Chondrocyte (in vitro differentiated cells): ENCODE data around the gene EVA1A. TPM values are rescaled to one million over a fixed set of nuclear protein-coding genes. Genes with fewer than 3 reads are reported as not detected.

Experiments used
- DNase-seq: peaks from one replicate; pipeline ENCODE4 v3.0.0; 2021; ENCODE audit warnings: mixed read lengths, low spot score
- H3K27ac Mint-ChIP-seq: one replicate; pipeline ENCODE4 v1.8.0; 2021; ENCODE audit warnings: mild to moderate bottlenecking, moderate library complexity, mixed read lengths; ENCODE audit not compliant: unreplicated experiment
- H3K27me3 Mint-ChIP-seq: 2 replicates; pipeline ENCODE4 v1.8.0; 2021; ENCODE audit warnings: low read depth, mixed read lengths
- H3K36me3 Mint-ChIP-seq: 2 replicates; pipeline ENCODE4 v1.8.0; 2021; ENCODE audit warnings: low read depth, mixed read lengths
- H3K4me1 Mint-ChIP-seq: 2 replicates; pipeline ENCODE4 v1.8.0; 2021; ENCODE audit warnings: low read depth, mild to moderate bottlenecking, mixed read lengths
- H3K4me3 Mint-ChIP-seq: one replicate; pipeline ENCODE4 v1.8.0; 2021; ENCODE audit warnings: mild to moderate bottlenecking, moderate library complexity, mixed read lengths; ENCODE audit not compliant: unreplicated experiment
- H3K9me3 Mint-ChIP-seq: 2 replicates; pipeline ENCODE4 v1.8.0; 2021; ENCODE audit warnings: low read depth, mixed read lengths
- total RNA-seq: library from RNA; stranded (reverse); gene quantifications from 3 replicates; pipeline ENCODE4 v1.2.1, GENCODE V29; 2021
- TF ChIP-seq, protein P1 (sequence below): fragments of 200-600 bp; sonication (generic); IDR thresholded peaks from 2 replicates; pipeline ENCODE4 v1.5.0; 2021; ENCODE audit warnings: antibody characterized with exemption, mild to moderate bottlenecking, moderate library complexity

EVA1A gene
- total RNA-seq, 1 donor from 2014 or later = 19.8 TPM

DNA sequence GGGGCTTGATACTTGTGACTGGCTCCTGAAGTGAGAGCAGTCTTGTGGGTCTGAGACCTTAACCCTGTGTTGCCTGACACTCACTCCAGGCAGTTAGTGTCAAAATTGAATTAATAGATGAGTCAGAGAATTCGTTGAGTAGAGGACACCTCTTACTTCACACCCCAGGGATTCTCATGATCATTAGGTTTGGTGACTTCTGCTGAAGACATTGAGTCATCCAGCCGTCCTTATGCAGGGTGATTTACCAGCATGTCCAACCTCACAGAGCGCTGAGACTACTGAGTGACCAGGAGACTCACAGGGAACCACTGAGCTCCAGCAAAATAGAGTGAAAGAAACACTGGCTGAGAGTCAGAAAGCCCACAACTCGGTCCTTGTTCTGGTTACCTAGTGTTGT, 36.0 kb upstream of the EVA1A start:
- H3K27ac Mint-ChIP-seq = peak overlapping the region; percentile 91
- H3K27me3 Mint-ChIP-seq = no peaks in the 10 kb centered on the region

DNA sequence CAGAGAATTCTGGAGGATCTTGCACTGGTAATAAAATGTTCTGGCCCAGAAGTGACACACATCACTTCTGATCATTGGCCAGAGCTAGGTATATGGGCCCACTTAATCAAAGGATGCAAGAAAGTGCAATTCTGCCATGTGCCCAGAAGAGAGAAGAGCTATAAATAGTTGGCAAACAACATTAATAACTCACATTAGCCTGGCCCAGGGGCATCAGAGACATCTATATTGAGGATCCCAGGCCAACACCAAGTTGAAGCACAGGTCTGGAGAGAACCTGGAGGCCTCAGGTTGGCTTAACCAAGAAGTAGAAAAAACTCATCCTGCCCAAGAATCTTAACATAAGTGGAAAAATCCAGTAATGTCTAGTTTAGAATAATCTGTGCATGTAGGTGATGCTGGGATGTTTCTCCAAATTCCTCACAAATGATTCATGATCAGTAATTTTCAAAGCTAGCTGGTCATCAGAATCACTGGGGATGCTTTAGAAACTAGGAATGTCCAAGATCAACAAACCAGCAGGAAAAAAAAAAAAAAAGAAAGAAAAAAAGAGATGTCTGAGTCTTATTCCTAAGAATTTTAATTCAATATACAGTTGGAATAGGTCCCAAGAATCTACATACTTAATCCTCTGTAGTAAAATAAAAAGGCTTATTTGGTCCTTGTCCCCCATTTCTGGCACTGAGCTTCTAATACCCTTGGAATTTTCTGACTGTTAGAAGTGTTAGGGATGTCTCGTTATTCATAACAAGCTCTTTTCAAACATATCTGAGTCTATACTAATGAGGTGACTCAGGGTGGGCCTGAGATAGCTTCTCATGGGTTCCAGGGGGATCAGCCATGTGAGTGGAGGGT, 35.0 kb upstream of the EVA1A start:
- TF ChIP-seq, protein P1, sequence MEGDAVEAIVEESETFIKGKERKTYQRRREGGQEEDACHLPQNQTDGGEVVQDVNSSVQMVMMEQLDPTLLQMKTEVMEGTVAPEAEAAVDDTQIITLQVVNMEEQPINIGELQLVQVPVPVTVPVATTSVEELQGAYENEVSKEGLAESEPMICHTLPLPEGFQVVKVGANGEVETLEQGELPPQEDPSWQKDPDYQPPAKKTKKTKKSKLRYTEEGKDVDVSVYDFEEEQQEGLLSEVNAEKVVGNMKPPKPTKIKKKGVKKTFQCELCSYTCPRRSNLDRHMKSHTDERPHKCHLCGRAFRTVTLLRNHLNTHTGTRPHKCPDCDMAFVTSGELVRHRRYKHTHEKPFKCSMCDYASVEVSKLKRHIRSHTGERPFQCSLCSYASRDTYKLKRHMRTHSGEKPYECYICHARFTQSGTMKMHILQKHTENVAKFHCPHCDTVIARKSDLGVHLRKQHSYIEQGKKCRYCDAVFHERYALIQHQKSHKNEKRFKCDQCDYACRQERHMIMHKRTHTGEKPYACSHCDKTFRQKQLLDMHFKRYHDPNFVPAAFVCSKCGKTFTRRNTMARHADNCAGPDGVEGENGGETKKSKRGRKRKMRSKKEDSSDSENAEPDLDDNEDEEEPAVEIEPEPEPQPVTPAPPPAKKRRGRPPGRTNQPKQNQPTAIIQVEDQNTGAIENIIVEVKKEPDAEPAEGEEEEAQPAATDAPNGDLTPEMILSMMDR = no peak
- Mint-ChIP-seq H3K9me3 (no peaks in the 10 kb centered on the region), H3K4me3 (no peak overlapping the region), H3K4me1 (peaks cover 78% of the 10 kb centered on the region), H3K36me3 (no peaks in the 10 kb centered on the region), H3K27ac (peak overlapping the region; percentile 91), H3K27me3 (no peaks in the 10 kb centered on the region)
- DNase-seq = no peak

More for the DNA sequence above, 36.0 kb upstream of the EVA1A start:
- H3K4me3 Mint-ChIP-seq = no peak overlapping the region
- no peaks in the 10 kb centered on the region for H3K9me3 Mint-ChIP-seq
- no peaks in the 10 kb centered on the region for H3K36me3 Mint-ChIP-seq
- H3K4me1 Mint-ChIP-seq = peaks cover 79% of the 10 kb centered on the region
- no peak for DNase-seq
- TF ChIP-seq, protein P1 = no peak

DNA sequence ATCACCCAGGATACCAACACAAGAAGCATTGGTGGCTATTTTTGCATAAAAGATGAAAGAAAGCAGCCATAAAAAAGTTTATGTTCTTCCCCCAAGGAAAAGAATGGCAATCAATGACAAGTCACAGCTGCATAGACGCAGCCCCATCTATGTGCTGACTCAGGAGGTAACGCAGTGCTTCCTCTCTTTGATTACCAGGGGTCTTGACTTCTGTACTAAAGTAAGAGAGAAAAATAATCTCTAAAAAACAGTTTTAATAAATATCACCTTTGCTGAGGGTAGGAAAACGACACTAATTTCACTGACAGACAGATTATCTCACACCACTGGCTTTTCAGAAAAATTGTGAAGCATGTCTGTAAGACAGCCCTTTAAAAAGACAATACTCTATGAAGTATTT, 33.9 kb upstream of the EVA1A start:
- TF ChIP-seq, protein P1 = no peak
- Mint-ChIP-seq H3K27me3 (no peaks in the 10 kb centered on the region), H3K27ac (peak overlapping the region; percentile 91), H3K9me3 (no peaks in the 10 kb centered on the region), H3K36me3 (no peaks in the 10 kb centered on the region), H3K4me3 (no peak overlapping the region), H3K4me1 (peaks cover 73% of the 10 kb centered on the region)
- no peak for DNase-seq

DNA sequence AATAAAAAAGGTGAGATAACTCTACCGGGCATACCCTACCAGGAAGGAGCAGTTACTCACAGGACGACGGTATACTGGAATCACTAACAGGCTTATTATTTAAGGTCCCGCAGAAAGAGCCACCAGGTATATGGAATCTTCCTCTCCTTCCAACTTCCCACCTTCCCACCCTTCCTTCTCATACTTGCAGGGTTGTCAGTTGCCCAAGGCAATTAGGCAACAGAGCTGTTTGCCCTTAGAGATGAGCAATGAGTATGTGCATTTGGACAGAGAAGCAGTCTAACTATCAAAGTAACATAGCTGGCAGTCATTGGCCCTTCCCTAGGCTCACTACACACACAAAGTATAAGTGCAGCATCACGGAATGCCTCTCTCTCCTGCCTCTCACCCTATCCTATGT, 32.1 kb upstream of the EVA1A start:
- no peak for DNase-seq
- no peaks in the 10 kb centered on the region for H3K27me3 Mint-ChIP-seq
- TF ChIP-seq, protein P1 = no peak
- no peak overlapping the region for H3K4me3 Mint-ChIP-seq
- peaks cover 78% of the 10 kb centered on the region for H3K4me1 Mint-ChIP-seq
- H3K9me3 Mint-ChIP-seq = no peaks in the 10 kb centered on the region
- H3K36me3 Mint-ChIP-seq = no peaks in the 10 kb centered on the region
- no peak overlapping the region for H3K27ac Mint-ChIP-seq

DNA sequence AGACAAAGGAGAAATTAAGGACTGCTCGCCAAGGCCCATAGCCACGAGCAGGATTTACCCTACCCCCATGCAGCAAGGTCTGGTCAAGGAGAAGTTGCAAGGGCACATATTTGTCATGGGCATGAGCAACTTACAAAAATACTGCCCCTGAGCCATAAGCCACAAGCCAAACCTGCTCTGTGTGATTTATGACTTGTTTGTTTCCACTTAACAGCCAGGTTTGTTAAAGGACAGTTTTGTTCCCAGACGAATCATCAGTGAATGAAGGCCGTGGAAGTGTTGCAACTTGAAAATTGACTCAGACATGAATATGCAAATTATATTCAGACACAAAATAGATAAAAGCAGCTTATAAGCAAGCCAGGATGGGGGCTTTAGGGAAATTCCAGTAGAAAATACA, 31.3 kb upstream of the EVA1A start:
- Mint-ChIP-seq H3K27ac (peak overlapping the region; percentile 43), H3K9me3 (no peaks in the 10 kb centered on the region), H3K4me3 (no peak overlapping the region), H3K4me1 (peaks cover 77% of the 10 kb centered on the region), H3K36me3 (no peaks in the 10 kb centered on the region), H3K27me3 (no peaks in the 10 kb centered on the region)
- DNase-seq = no peak
- TF ChIP-seq, protein P1 = no peak
